Measurements from ENCODE around the gene ZNF804B. TPM values are rescaled to one million over a fixed set of nuclear protein-coding genes. Genes with fewer than 3 reads are reported as not detected.

Gene ZNF804B
- total and polyA plus RNA-seq, 4 donors = not detected

- no peak for DNase-seq (ENCODE audit: low spot score)
- Histone ChIP-seq H3K36me3 (ENCODE audit: control insufficient read depth in 4 of 4, insufficient read depth in 3 of 4, low read depth in 1 of 4, low read length in 3 of 4) (no peaks in the 10 kb centered on the region), H3K27ac (ENCODE audit: low read depth in 1 of 2, low read length in 2 of 2) (no peak overlapping the region), H3K27me3 (ENCODE audit: control insufficient read depth in 4 of 4, insufficient read depth in 4 of 4, low read length in 3 of 4) (no peaks in the 10 kb centered on the region), H3K4me3 (ENCODE audit: low read depth in 1 of 3, low read length in 3 of 3) (no peak overlapping the region), H3K4me1 (ENCODE audit: control insufficient read depth in 4 of 4, insufficient read depth in 4 of 4, low read length in 3 of 4) (no peaks in the 10 kb centered on the region), H3K9ac (ENCODE audit: low read depth in 1 of 2, low read length in 2 of 2) (no peak overlapping the region), H3K9me3 (ENCODE audit: control insufficient read depth in 4 of 4, low read length in 3 of 4) (no peaks in the 10 kb centered on the region)
- TF ChIP-seq ATF3 (IDR thresholded peaks at IDR 0.05) (no peak), ZBTB33 (IDR thresholded peaks at IDR 0.05) (no peak), CTCF (IDR thresholded peaks at IDR 0.05; ENCODE audit: low read depth, low read length, missing input control) (no peak), SP1 (IDR thresholded peaks at IDR 0.05) (no peak), JUND (IDR thresholded peaks at IDR 0.05) (no peak), HNF4A (conservative IDR thresholded peaks at IDR 0.05) (no peak), EGR1 (IDR thresholded peaks at IDR 0.05; ENCODE audit: low read depth in 2 of 2) (no peak), RAD21 (IDR thresholded peaks at IDR 0.05) (no peak), HNF4G (IDR thresholded peaks at IDR 0.05) (no peak), GABPA (IDR thresholded peaks at IDR 0.05 in 1 of 2, conservative IDR thresholded peaks at IDR 0.05 in 1 of 2) (no peak), MAX (IDR thresholded peaks at IDR 0.05) (no peak), TAF1 (conservative IDR thresholded peaks at IDR 0.05) (no peak), FOXA2 (IDR thresholded peaks at IDR 0.05) (no peak), YY1 (IDR thresholded peaks at IDR 0.05) (no peak), FOXA1 (IDR thresholded peaks at IDR 0.05) (no peak), NR2F2 (IDR thresholded peaks at IDR 0.05) (no peak)
Measured at GRCh38 chr7:88775838-88776237, 16.3 kb downstream of the ZNF804B start.

GRCh38 chr7:88787777-88788176 is 28.3 kb downstream of the ZNF804B start:
- Histone ChIP-seq H3K4me1 (ENCODE audit: control insufficient read depth in 4 of 4, insufficient read depth in 4 of 4, low read length in 3 of 4) (peaks cover 2 to 4% (median 4%) of the 10 kb centered on the region in 4 donors), H3K9ac (ENCODE audit: low read depth in 1 of 2, low read length in 2 of 2) (no peak overlapping the region), H3K36me3 (ENCODE audit: control insufficient read depth in 4 of 4, insufficient read depth in 3 of 4, low read depth in 1 of 4, low read length in 3 of 4) (no peaks in the 10 kb centered on the region), H3K9me3 (ENCODE audit: control insufficient read depth in 4 of 4, low read length in 3 of 4) (no peaks in the 10 kb centered on the region), H3K4me3 (ENCODE audit: low read depth in 1 of 3, low read length in 3 of 3) (no peak overlapping the region), H3K27me3 (ENCODE audit: control insufficient read depth in 4 of 4, insufficient read depth in 4 of 4, low read length in 3 of 4) (no peaks in the 10 kb centered on the region), H3K27ac (ENCODE audit: low read depth in 1 of 2, low read length in 2 of 2) (no peak overlapping the region)
- no peak for TF ChIP-seq TAF1 (conservative IDR thresholded peaks at IDR 0.05)
- TF ChIP-seq RXRA (IDR thresholded peaks at IDR 0.05) = no peak
- no peak for TF ChIP-seq GABPA (IDR thresholded peaks at IDR 0.05 in 1 of 2, conservative IDR thresholded peaks at IDR 0.05 in 1 of 2)
- no peak for DNase-seq (ENCODE audit: low spot score)
- 75% methylated on average over 2 of the region's 2 CpGs for WGBS

Data from liver (tissue), 9 donors.